Natural killer cell treated with Interleukin-12 subunit alpha and Interleukin-12 subunit beta and Interleukin-15 and Interleukin-18, amount 100 ng/mL, for 72 hours (primary cell): Measurements from ENCODE around the gene ROBO3. TPM values are rescaled to one million over a fixed set of nuclear protein-coding genes. Genes with fewer than 3 reads are reported as not detected.

Source experiments
- ATAC-seq, 2 donors: fragments of 150-1000 bp; cut with Tn5 transposase in 1 of 2; sonication (Bioruptor Pico), chemical (Tn5 transposase) in 1 of 2; 2 replicates each; pipeline ENCODE4 v1.10.0; 2021
- DNase-seq: peaks from one replicate; pipeline ENCODE4 v3.0.0; 2022; ENCODE audit warnings: low spot score
- H3K27ac Mint-ChIP-seq, 2 donors: 1 replicate in 1 of 2; 2 replicates in 1 of 2; pipeline ENCODE4 v1.8.0; 2022; ENCODE audit warnings: mixed read lengths in 2 of 2, mild to moderate bottlenecking in 1 of 2, moderate library complexity in 1 of 2
- H3K27me3 Mint-ChIP-seq, 2 donors: 1 replicate in 1 of 2; 2 replicates in 1 of 2; pipeline ENCODE4 v1.8.0; 2022; ENCODE audit warnings: mixed read lengths in 2 of 2
- H3K36me3 Mint-ChIP-seq: one replicate; pipeline ENCODE4 v1.8.0; 2022; ENCODE audit warnings: mixed read lengths
- H3K4me1 Mint-ChIP-seq, 2 donors: 1 replicate in 1 of 2; 2 replicates in 1 of 2; pipeline ENCODE4 v1.8.0; 2022; ENCODE audit warnings: low read depth in 2 of 2, mixed read lengths in 2 of 2, mild to moderate bottlenecking in 1 of 2
- H3K4me3 Mint-ChIP-seq: one replicate; pipeline ENCODE4 v1.8.0; 2022; ENCODE audit warnings: mixed read lengths
- H3K9me3 Mint-ChIP-seq: 2 replicates; pipeline ENCODE4 v1.8.0; 2022; ENCODE audit warnings: mixed read lengths
- total RNA-seq, 2 donors: library from RNA; stranded (reverse); gene quantifications; one replicate each; pipeline ENCODE4 v1.2.3, GENCODE V29; 2022

Gene ROBO3
- total RNA-seq, 2 donors from 2014 or later: 5.3 to 7.9 TPM

DNA sequence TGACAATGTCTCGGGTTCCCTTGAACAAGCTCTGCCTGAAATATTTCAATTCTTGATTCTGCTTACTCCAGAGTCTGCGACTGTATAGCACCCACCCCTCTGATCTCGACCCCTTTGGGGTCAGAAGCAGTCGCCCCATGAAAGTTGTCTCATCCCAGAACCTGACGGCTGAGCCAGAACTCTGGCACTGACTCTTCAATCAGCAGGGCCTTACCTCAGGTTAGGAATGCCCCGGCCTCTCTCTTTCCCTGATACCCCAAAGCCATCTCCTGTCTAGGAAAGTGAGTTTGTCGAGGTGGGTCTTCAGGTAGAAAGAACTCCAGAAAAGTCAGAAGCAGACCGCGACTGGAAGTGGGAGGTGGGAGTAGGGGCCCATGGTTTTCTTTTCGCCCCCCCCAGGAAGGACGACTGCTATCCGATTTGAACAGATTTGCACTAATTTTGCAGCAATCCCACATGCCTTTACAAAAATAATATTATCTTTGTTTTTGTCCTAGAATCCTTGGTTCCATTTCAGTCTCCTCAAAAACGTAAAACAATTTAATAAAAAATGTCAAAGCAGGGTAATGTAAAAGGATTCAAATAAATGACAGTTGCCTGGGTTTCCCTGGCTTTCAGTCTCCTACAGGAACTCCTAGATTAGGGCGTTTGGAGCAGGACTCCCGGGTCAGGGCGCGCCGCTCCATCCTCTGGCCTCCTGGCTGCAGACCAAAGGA lies 898 bp upstream of the ROBO3 start:
- DNase-seq: no peak
- Mint-ChIP-seq H3K4me3 (no peak overlapping the region), H3K4me1 (peaks cover 6 to 17% of the 10 kb centered on the region in 2 donors), H3K27me3 (peaks cover 66 to 69% of the 10 kb centered on the region in 2 donors), H3K27ac (no peak overlapping the region), H3K36me3 (no peaks in the 10 kb centered on the region), H3K9me3 (no peaks in the 10 kb centered on the region)
- ATAC-seq: no peak

DNA sequence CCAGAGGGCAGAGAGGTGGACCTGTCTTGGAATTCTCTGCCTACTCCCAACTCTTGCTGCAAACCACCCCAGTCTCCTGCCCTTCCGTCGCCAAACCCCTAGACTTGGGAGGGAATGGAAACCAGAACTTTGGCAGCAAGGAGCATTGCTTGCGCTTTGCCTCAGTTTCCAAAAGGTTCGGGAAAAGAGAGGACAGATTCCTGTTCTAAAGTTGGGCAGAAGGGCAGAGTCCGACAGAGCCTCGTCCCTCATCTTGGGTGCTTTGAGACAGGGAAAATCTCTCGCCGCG lies 396 bp upstream of the ROBO3 start:
- H3K27me3 Mint-ChIP-seq: peaks cover 68 to 70% of the 10 kb centered on the region in 2 donors
- H3K27ac Mint-ChIP-seq: no peak overlapping the region
- H3K36me3 Mint-ChIP-seq: no peaks in the 10 kb centered on the region
- H3K4me1 Mint-ChIP-seq: peaks cover 6 to 19% of the 10 kb centered on the region in 2 donors
- DNase-seq: no peak
- H3K4me3 Mint-ChIP-seq: no peak overlapping the region
- H3K9me3 Mint-ChIP-seq: no peaks in the 10 kb centered on the region
- ATAC-seq: no peak

DNA sequence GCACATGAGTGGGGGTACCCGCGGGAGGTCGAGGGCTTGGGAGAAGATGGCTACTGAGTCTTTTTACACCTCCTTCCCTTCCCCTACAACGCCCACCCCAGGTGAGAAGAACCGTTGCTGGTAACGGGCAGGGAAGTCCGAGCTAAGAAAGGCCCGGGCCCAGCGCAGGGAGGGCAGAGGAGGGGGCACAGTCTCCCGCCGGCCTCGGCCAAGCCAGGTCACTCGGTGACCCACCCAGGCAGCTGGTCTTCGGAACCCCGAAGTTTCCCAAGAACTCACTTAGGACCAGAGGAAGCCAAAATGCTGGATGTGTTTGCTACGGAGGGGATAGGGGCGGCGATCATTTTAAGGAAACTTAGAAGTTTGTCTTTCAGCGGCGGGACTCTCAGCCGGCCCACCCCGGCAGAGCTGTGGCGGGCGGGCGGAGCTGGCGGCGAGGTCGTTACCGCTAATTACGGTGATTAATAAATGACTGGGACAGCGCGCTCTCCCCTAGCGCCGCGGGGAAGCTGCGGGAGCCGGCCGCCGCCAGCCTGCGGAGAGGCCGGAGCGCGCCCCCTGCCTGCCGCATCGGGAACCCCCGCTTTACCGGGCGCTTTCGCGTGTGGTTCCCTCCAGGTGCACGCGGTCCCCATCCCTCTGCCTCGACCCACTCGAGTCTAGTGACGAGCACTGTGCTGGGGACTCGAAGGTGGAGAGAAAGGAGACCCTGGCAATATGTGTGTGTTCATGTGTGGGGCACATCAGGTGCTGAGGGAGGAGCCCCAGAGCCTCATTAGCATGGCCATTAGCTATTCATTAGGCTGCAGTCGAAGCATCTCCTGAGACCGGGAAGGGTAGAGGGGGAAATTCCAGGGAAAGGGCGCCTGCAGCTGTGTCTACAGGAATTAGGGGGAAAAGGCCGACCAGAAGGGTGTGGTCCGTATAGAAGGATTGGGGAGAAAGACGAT lies 945 bp downstream of the ROBO3 start:
- ATAC-seq (peak; percentile 34 to 71), DNase-seq (no peak)
- Mint-ChIP-seq H3K36me3 (no peaks in the 10 kb centered on the region), H3K27ac (no peak overlapping the region), H3K4me1 (peaks cover 6 to 19% of the 10 kb centered on the region in 2 donors), H3K9me3 (no peaks in the 10 kb centered on the region), H3K27me3 (peaks cover 69 to 70% of the 10 kb centered on the region in 2 donors), H3K4me3 (no peak overlapping the region)

DNA sequence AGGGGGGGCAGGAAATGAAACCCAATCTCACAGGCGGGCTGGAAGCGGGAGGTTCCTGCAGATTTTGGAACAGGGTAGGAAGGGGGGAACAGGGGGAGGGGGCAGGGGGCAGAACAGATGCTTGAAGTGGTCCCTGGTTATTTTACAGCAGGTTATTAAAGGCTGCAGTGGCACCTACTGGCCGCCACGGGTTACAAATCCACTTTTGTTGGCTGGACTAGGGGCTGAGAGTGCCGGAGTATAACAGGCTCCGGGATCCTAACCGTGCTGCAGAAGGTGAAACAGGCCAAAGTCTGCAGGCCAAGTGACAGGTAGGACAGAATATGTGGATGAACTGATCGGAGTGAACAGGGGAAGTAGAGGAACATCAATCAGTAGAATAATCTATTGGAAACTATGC lies 2.5 kb downstream of the ROBO3 start:
- H3K4me3 Mint-ChIP-seq: no peak overlapping the region
- H3K27me3 Mint-ChIP-seq: peaks cover 68 to 71% of the 10 kb centered on the region in 2 donors
- ATAC-seq (no peak), DNase-seq (no peak)
- H3K9me3 Mint-ChIP-seq: no peaks in the 10 kb centered on the region
- H3K4me1 Mint-ChIP-seq: peaks cover 5 to 19% of the 10 kb centered on the region in 2 donors
- H3K27ac Mint-ChIP-seq: peak overlapping the region in 1 of 2 donors; percentile 26
- H3K36me3 Mint-ChIP-seq: no peaks in the 10 kb centered on the region

DNA sequence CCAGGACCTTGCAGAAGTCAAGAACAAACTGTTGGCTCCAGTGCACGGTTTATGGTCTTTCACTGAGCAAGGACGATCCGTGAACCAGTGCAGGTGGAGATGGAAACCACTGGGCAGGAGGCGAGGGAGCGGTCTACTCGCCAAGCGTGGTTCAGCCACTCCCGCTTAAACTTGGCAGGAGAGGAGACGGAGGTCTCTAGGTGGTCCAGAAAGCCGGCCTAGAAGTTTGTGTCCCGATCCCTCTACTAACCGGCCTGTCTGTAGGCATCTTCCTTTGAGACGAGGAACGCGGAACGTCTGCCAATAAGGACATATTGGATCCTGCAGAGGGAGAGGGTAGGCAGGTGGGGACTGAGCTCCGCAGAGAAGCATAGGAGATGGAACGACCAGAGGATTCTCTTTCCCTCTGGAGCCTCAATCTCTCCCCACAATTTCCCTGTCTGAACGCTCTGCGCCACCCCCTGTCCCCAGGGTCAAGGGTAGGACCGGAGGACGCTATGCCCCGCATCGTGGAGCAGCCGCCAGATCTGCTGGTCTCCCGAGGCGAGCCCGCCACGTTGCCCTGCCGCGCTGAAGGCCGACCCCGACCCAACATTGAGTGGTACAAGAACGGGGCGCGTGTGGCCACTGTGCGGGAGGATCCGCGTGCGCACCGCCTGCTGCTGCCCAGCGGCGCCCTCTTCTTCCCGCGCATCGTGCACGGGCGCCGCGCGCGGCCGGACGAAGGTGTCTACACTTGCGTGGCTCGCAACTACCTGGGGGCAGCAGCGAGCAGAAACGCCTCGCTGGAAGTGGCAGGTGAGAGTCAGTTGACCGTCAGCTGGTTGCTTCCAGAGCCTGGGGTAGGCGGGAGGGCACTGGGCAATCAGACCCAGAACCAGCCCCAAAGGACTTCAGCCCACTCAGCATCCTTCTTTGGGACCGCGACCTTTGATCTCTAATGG lies 3.4 kb downstream of the ROBO3 start:
- H3K27me3 Mint-ChIP-seq: peaks cover 68 to 71% of the 10 kb centered on the region in 2 donors
- H3K9me3 Mint-ChIP-seq: no peaks in the 10 kb centered on the region
- H3K36me3 Mint-ChIP-seq: no peaks in the 10 kb centered on the region
- ATAC-seq (no peak), DNase-seq (no peak)
- no peak overlapping the region for H3K4me3 Mint-ChIP-seq
- H3K27ac Mint-ChIP-seq: no peak overlapping the region
- peaks cover 0 to 16% of the 10 kb centered on the region in 2 donors for H3K4me1 Mint-ChIP-seq

DNA sequence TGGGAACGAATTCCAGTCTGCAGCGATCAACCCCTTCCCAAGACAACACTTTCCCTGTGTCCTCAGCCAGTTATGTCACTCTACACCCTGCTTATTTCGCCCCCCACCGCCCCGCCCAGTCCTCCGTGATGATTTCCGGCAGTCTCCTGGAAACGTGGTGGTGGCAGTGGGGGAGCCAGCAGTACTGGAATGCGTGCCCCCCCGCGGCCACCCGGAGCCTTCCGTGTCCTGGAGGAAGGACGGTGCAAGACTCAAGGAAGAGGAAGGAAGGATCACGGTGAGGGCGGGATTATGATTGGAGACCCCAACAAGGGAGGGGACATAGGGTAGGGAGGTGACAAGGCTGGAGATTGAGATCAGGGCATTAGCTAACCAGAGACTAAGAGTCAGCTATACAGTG lies 4.1 kb downstream of the ROBO3 start:
- no peaks in the 10 kb centered on the region for H3K36me3 Mint-ChIP-seq
- peaks cover 68% of the 10 kb centered on the region in 2 donors for H3K27me3 Mint-ChIP-seq
- no peaks in the 10 kb centered on the region for H3K9me3 Mint-ChIP-seq
- no peak overlapping the region for H3K4me3 Mint-ChIP-seq
- DNase-seq: no peak
- no peak for ATAC-seq
- peaks cover 0 to 16% of the 10 kb centered on the region in 2 donors for H3K4me1 Mint-ChIP-seq
- H3K27ac Mint-ChIP-seq: no peak overlapping the region

DNA sequence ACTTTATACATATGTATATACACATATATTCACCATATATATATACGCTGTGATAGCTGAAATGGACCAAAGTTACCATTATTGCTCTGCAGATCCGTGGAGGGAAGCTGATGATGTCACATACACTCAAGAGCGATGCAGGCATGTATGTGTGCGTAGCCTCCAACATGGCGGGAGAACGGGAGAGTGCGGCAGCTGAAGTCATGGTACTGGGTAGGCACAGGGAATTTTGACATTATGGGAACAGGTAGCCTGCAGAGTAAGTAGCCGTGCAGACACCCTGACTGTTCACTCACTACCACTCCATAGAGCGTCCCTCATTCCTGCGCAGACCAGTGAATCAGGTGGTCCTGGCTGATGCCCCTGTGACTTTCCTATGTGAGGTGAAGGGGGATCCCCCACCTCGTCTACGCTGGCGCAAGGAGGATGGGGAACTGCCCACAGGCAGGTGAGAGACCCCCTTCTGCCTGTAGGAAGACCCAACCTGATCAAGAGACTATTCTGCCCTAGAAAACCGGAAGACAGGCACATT lies 4.7 kb downstream of the ROBO3 start:
- H3K4me1 Mint-ChIP-seq: peaks cover 0 to 16% of the 10 kb centered on the region in 2 donors
- no peak overlapping the region for H3K4me3 Mint-ChIP-seq
- H3K9me3 Mint-ChIP-seq: no peaks in the 10 kb centered on the region
- H3K36me3 Mint-ChIP-seq: no peaks in the 10 kb centered on the region
- no peak overlapping the region for H3K27ac Mint-ChIP-seq
- no peak for DNase-seq
- ATAC-seq: no peak
- peaks cover 68% of the 10 kb centered on the region in 2 donors for H3K27me3 Mint-ChIP-seq

DNA sequence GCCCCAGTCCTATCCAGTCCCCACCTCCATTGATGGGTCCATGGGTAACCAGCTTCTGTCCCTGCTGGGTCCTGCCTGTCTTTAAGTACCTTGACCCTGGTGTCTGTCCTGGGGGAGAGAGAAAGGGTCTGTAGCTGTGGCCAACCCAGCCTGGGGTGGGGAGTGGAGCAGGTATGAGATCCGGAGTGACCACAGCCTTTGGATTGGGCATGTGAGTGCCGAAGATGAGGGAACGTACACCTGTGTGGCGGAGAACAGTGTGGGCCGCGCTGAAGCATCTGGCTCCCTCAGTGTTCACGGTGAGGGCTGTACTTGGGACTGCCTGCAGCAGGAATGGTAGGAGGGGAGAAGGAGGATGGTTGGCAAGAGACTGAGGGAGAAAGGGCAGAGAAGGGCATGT lies 5.2 kb downstream of the ROBO3 start:
- Mint-ChIP-seq H3K4me3 (no peak overlapping the region), H3K9me3 (no peaks in the 10 kb centered on the region), H3K36me3 (no peaks in the 10 kb centered on the region), H3K27ac (no peak overlapping the region), H3K27me3 (peaks cover 68% of the 10 kb centered on the region in 2 donors), H3K4me1 (peaks cover 0 to 17% of the 10 kb centered on the region in 2 donors)
- DNase-seq: no peak
- ATAC-seq: no peak

DNA sequence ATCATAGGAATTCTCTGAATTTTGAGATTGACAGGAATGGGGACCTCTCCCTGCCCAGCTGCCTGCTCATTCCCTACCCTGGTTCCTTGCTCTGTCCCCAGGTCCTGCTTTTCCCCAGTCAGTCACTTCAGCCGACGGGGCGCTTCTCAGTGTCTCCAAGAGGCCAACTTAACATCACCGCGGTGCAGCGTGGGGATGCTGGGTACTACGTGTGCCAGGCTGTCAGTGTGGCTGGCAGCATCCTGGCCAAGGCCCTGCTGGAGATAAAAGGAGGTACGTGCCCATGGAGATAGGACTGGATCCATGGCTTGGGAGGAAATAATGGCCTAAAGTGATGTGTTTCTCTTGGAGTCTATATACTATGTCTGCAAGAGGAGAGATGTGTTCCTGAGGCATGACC lies 7.0 kb downstream of the ROBO3 start:
- Mint-ChIP-seq H3K27me3 (peaks cover 56 to 57% of the 10 kb centered on the region in 2 donors), H3K27ac (no peak overlapping the region), H3K36me3 (no peaks in the 10 kb centered on the region), H3K9me3 (no peaks in the 10 kb centered on the region), H3K4me3 (no peak overlapping the region), H3K4me1 (peaks cover 5 to 16% of the 10 kb centered on the region in 2 donors)
- no peak for ATAC-seq
- no peak for DNase-seq

DNA sequence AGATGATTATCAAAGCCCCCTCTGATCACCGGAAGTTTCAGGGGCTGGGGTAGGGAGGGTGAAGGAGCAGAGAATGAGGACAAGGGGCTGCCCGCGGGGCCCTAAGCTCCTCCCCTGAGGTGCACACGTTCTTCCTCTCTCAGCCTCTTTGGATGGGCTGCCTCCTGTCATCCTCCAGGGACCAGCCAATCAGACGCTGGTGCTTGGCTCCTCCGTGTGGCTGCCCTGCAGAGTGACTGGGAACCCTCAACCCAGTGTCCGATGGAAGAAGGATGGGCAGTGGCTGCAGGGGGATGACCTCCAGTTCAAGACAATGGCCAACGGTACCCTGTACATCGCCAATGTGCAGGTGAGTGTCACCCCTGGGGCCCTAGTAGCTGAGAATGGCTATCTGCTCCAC lies 7.5 kb downstream of the ROBO3 start:
- ATAC-seq (no peak), DNase-seq (no peak)
- no peak overlapping the region for H3K27ac Mint-ChIP-seq
- no peaks in the 10 kb centered on the region for H3K36me3 Mint-ChIP-seq
- no peaks in the 10 kb centered on the region for H3K9me3 Mint-ChIP-seq
- peaks cover 10 to 19% of the 10 kb centered on the region in 2 donors for H3K4me1 Mint-ChIP-seq
- peaks cover 52% of the 10 kb centered on the region in 2 donors for H3K27me3 Mint-ChIP-seq
- no peak overlapping the region for H3K4me3 Mint-ChIP-seq

DNA sequence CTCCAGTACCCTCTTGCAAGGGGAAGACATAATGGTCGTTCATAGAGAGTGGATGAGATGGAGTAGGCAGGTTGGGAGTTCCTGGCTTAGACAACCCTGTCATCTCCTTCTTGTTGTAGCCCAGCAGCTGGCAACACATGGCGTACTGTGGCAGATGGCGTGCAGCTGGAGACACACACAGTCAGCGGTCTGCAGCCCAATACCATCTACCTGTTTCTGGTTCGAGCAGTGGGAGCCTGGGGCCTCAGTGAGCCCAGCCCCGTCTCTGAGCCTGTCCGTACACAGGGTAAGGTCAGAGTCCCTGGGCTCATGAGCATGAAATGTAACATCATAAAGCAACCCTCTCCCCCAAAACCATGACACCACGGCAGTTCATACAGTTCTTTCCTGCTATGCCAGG lies 8.7 kb downstream of the ROBO3 start:
- Mint-ChIP-seq H3K27ac (no peak overlapping the region), H3K4me1 (peaks cover 14 to 22% of the 10 kb centered on the region in 2 donors), H3K27me3 (peaks cover 42 to 43% of the 10 kb centered on the region in 2 donors), H3K36me3 (no peaks in the 10 kb centered on the region), H3K4me3 (no peak overlapping the region), H3K9me3 (no peaks in the 10 kb centered on the region)
- DNase-seq: no peak
- ATAC-seq: no peak

DNA sequence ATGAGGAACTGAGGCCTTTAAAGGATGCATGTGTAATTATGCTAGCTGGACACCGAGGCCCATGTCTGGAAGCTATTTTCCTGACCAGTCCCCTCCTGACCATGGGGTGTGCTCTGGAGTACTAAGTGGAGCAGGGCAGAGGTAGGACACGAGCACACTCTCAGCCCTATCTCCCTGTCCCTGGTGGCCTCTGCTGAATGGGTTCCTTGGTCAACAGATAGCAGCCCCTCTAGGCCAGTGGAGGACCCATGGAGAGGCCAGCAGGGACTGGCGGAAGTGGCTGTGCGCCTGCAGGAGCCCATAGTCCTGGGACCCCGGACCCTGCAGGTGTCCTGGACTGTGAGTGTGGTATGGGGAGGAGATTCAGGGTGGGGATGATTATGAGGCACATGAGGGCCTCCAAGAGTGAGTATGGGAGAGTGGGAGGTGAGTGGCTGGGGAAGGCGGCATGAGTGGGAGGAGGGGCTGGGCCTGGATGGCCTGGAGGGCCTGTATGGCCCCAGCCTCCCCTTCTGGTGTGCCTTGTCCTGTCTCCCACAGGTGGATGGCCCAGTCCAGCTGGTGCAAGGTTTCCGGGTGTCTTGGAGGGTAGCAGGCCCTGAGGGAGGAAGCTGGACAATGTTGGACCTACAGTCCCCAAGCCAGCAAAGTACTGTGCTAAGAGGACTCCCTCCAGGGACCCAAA lies 9.5 kb downstream of the ROBO3 start:
- Mint-ChIP-seq H3K36me3 (no peaks in the 10 kb centered on the region), H3K9me3 (no peaks in the 10 kb centered on the region), H3K4me3 (peak overlapping the region; percentile 84), H3K27me3 (peaks cover 35 to 40% of the 10 kb centered on the region in 2 donors), H3K4me1 (peaks cover 14 to 17% of the 10 kb centered on the region in 2 donors), H3K27ac (no peak overlapping the region)
- ATAC-seq (no peak), DNase-seq (no peak)

DNA sequence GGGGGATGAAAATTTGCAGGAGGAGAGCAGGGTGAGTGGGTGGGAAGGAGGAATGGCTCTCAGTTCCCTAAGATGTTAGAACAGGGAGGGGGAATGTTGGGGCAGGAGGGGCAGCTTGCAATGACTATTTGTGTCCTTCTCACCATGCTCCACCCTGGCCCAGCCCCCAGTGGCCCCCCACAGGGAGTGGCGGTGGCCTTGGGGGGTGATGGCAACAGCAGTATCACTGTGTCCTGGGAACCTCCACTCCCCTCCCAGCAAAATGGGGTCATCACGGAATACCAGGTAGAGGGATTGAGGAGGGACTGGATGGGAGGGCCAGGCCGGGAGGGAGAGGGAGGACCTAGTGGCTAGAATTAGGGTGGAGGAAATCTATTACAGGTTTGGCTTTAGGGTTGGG lies 10.2 kb downstream of the ROBO3 start:
- DNase-seq (no peak), ATAC-seq (no peak)
- H3K27me3 Mint-ChIP-seq: peaks cover 28 to 33% of the 10 kb centered on the region in 2 donors
- peaks cover 14 to 17% of the 10 kb centered on the region in 2 donors for H3K4me1 Mint-ChIP-seq
- H3K36me3 Mint-ChIP-seq: no peaks in the 10 kb centered on the region
- H3K27ac Mint-ChIP-seq: no peak overlapping the region
- H3K9me3 Mint-ChIP-seq: no peaks in the 10 kb centered on the region
- peak overlapping the region; percentile 84 for H3K4me3 Mint-ChIP-seq
